ENCODE results near the gene KRTAP10-2. TPM values are rescaled to one million over a fixed set of nuclear protein-coding genes. Genes with fewer than 3 reads are reported as not detected.
"Not testable (repeated sequence)": the region's sequence is repeated elsewhere in the genome, so short reads cannot be mapped to it uniquely, and the experiment has no call there.

The KRTAP10-2 gene
- total RNA-seq, 1 donor from 2014 or later, result not detected

GRCh38 chr21:44510109-44510507 lies 41.2 kb downstream of the KRTAP10-2 start:
- ATAC-seq, result no peak
- intact Hi-C loops (cut with DNase I), result loop anchor here (10.0 kb wide), 1 partner anchor 285 kb away; no protein-coding TSS in a partner anchor
- no peak for DNase-seq (ENCODE audit: low spot score)

GRCh38 chr21:44509539-44509938 lies 41.8 kb downstream of the KRTAP10-2 start:
- ATAC-seq, result no peak
- intact Hi-C loops (cut with DNase I), result no loop called here
- no peak for DNase-seq (ENCODE audit: low spot score)

- DNase-seq (ENCODE audit: low spot score) (no peak), ATAC-seq (no peak)
- intact Hi-C loops (cut with DNase I), result no loop called here
Observed at GRCh38 chr21:44508711-44509445, 42.4 kb downstream of the KRTAP10-2 start.

- no peak for DNase-seq (ENCODE audit: low spot score)
- intact Hi-C loops (cut with DNase I), result no loop called here
- no peak for ATAC-seq
Observed at GRCh38 chr21:44508426-44508710, 42.9 kb downstream of the KRTAP10-2 start.

- intact Hi-C loops (cut with DNase I), result no loop called here
- ATAC-seq (no peak), DNase-seq (ENCODE audit: low spot score) (no peak)
Observed at GRCh38 chr21:44507673-44508425, 43.5 kb downstream of the KRTAP10-2 start.

- intact Hi-C loops (cut with DNase I), result no loop called here
- DNase-seq (ENCODE audit: low spot score) (no peak), ATAC-seq (no peak)
Observed at GRCh38 chr21:44506279-44507255, 44.7 kb downstream of the KRTAP10-2 start.

GRCh38 chr21:44505673-44506278 lies 45.5 kb downstream of the KRTAP10-2 start:
- intact Hi-C loops (cut with DNase I), result no loop called here
- ATAC-seq, result no peak
- DNase-seq (ENCODE audit: low spot score), result no peak

- ATAC-seq, result no peak
- DNase-seq (ENCODE audit: low spot score), result no peak
- intact Hi-C loops (cut with DNase I), result no loop called here
Observed at GRCh38 chr21:44503901-44504399, 47.4 kb downstream of the KRTAP10-2 start.

- intact Hi-C loops (cut with DNase I); ATAC-seq; DNase-seq (ENCODE audit: low spot score): not testable (repeated sequence)
Observed at GRCh38 chr21:44503006-44503889, 48.1 kb downstream of the KRTAP10-2 start.

- intact Hi-C loops (cut with DNase I), result no loop called here
- no peak for ATAC-seq
- no peak for DNase-seq (ENCODE audit: low spot score)
Observed at GRCh38 chr21:44502171-44502958, 48.9 kb downstream of the KRTAP10-2 start.

Other genes starting within 250 kb of the KRTAP10-2 start
- 26.7 TPM for gene CFAP410, start 212.1 kb downstream of the KRTAP10-2 start, total RNA-seq
- 9.9 TPM for gene TRPM2, start 197.9 kb downstream of the KRTAP10-2 start, total RNA-seq
- gene LRRC3, start 96.0 kb downstream of the KRTAP10-2 start, total RNA-seq, result 6.8 TPM
- gene KRTAP10-1, start 11.3 kb downstream of the KRTAP10-2 start, total RNA-seq, result not detected
- gene KRTAP10-3, start 7.3 kb upstream of the KRTAP10-2 start, total RNA-seq, result not detected
- not detected for gene KRTAP10-4, start 22.2 kb upstream of the KRTAP10-2 start, total RNA-seq
- gene KRTAP10-5, start 29.1 kb upstream of the KRTAP10-2 start, total RNA-seq, result not detected
- not detected for gene KRTAP10-6, start 41.0 kb upstream of the KRTAP10-2 start, total RNA-seq
- not detected for gene KRTAP10-7, start 49.1 kb upstream of the KRTAP10-2 start, total RNA-seq
- not detected for gene KRTAP10-8, start 60.6 kb upstream of the KRTAP10-2 start, total RNA-seq
- not detected for gene KRTAP10-9, start 75.6 kb upstream of the KRTAP10-2 start, total RNA-seq
- gene KRTAP10-10, start 85.9 kb upstream of the KRTAP10-2 start, total RNA-seq, result not detected
- gene KRTAP10-11, start 94.9 kb upstream of the KRTAP10-2 start, total RNA-seq, result not detected
- gene KRTAP12-4, start 103.2 kb upstream of the KRTAP10-2 start, total RNA-seq, result not detected
- not detected for gene KRTAP12-3, start 106.4 kb upstream of the KRTAP10-2 start, total RNA-seq
- not detected for gene KRTAP12-2, start 115.4 kb upstream of the KRTAP10-2 start, total RNA-seq
- gene KRTAP12-1, start 130.7 kb upstream of the KRTAP10-2 start, total RNA-seq, result not detected
- gene KRTAP10-12, start 145.7 kb upstream of the KRTAP10-2 start, total RNA-seq, result not detected
- gene TSPEAR, start 160.1 kb upstream of the KRTAP10-2 start, total RNA-seq, result not detected

All from sciatic nerve (tissue), 2 donors.